Measurements from ENCODE around the gene PPFIBP2.

Gene PPFIBP2

GRCh38 chr11:7683571-7683970, 169.8 kb downstream of the PPFIBP2 start:
- in situ Hi-C loops (cut with MboI; ENCODE audit: low sequenced_read_pairs) = no loop called here

- in situ Hi-C loops (cut with MboI; ENCODE audit: low sequenced_read_pairs) = no loop called here
Measured at GRCh38 chr11:7686761-7687160, 173.0 kb downstream of the PPFIBP2 start.

- in situ Hi-C loops (cut with MboI; ENCODE audit: low sequenced_read_pairs) = no loop called here
Measured at GRCh38 chr11:7687386-7687785, 173.6 kb downstream of the PPFIBP2 start.

GRCh38 chr11:7688238-7688826, 174.5 kb downstream of the PPFIBP2 start:
- in situ Hi-C loops (cut with MboI; ENCODE audit: low sequenced_read_pairs) = no loop called here

- in situ Hi-C loops (cut with MboI; ENCODE audit: low sequenced_read_pairs) = no loop called here
Measured at GRCh38 chr11:7689239-7689638, 175.4 kb downstream of the PPFIBP2 start.

- in situ Hi-C loops (cut with MboI; ENCODE audit: low sequenced_read_pairs) = no loop called here
Measured at GRCh38 chr11:7690648-7691047, 176.8 kb downstream of the PPFIBP2 start.

GRCh38 chr11:7691759-7692350, 178.1 kb downstream of the PPFIBP2 start:
- in situ Hi-C loops (cut with MboI; ENCODE audit: low sequenced_read_pairs) = no loop called here

GRCh38 chr11:7692426-7692825, 178.6 kb downstream of the PPFIBP2 start:
- in situ Hi-C loops (cut with MboI; ENCODE audit: low sequenced_read_pairs) = no loop called here

- in situ Hi-C loops (cut with MboI; ENCODE audit: low sequenced_read_pairs) = no loop called here
Measured at GRCh38 chr11:7694235-7694634, 180.4 kb downstream of the PPFIBP2 start.

- in situ Hi-C loops (cut with MboI; ENCODE audit: low sequenced_read_pairs) = no loop called here
Measured at GRCh38 chr11:7696424-7696823, 182.6 kb downstream of the PPFIBP2 start.
